ENCODE results near the gene OR51M1. TPM values are rescaled to one million over a fixed set of nuclear protein-coding genes. Genes with fewer than 3 reads are reported as not detected.

The OR51M1 gene
- total RNA-seq, 1 experiment from 2014 or later = not detected

GRCh38 chr11:5368502-5369043 is 15.0 kb upstream of the OR51M1 start:
- DNase-seq (ENCODE audit: low read depth, low spot score) = no peak
- in situ Hi-C loops (cut with HindIII; ENCODE audit: low pct_unique_long_range_greater_than_20kb, low sequenced_read_pairs) = no loop called here

DNA sequence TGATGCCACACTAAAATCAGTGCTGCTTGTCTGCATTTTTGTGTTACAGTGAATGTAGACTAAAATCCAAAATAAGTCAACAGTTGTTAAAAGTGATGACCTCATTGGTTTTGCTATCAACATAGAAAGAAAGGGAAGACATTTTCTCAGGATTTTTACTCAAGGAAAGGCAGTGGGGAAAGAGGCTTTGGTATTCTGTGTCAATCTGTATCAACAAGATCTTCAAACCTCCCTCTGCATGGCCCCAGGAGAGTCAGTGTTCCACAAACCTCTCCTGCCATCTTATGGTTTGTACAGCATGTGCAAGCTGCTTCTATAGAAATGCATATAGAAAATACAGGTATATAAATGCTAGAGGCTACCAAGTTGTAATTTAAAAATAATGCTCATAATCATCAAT is 13.8 kb upstream of the OR51M1 start:
- in situ Hi-C loops (cut with HindIII; ENCODE audit: low pct_unique_long_range_greater_than_20kb, low sequenced_read_pairs) = no loop called here
- DNase-seq (ENCODE audit: low read depth, low spot score) = peak; percentile 31

DNA sequence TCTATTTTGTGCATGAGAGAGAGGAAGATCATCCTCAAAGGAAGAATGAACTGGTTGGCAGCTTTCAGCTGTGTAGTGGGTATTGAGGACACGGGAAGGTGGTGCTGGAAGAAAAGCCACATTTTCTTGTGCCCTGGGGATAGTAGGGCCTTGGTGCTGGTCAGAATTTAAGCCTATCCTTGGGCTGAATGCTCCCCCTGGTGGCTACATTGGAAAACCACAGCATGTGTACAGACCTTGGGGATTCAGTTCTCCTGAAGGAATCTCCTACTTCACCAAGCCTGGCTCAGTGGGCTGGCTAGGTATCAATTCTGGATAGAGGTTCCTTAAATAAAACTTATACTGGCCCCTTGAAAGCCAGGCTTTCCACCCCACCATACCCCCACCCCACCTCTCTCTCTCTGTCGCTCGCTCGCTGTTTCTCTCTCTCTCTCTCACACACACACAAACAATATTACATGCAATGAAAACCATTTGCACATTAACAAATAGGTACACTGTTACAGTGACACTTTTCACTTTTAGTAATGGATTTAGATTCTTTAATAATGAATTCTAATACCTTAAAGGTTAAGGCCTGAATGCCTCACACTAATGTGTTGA is 2.8 kb upstream of the OR51M1 start:
- DNase-seq (ENCODE audit: low read depth, low spot score) = peak; percentile 85
- in situ Hi-C loops (cut with HindIII; ENCODE audit: low pct_unique_long_range_greater_than_20kb, low sequenced_read_pairs) = no loop called here

- no peak for DNase-seq (ENCODE audit: low read depth, low spot score)
- in situ Hi-C loops (cut with HindIII; ENCODE audit: low pct_unique_long_range_greater_than_20kb, low sequenced_read_pairs) = no loop called here
These were observed 723 bp downstream of the OR51M1 start for GRCh38 chr11:5384335-5384734.

DNA sequence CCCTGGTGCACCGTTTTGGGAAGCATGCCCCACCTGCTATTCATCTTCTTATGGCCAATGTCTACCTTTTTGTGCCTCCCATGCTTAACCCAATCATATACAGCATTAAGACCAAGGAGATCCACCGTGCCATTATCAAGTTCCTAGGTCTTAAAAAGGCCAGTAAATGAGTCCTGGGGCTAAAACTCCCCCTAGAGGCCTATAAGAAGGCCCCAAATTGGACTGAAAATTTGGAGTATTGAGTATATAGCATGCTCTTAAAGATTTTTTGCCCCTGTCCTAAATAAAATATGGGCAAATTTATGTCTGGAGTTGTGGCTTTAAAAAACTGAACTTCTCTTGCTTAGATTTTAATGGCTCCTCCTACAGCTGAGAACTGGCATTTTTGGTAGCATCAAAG is 6.6 kb downstream of the OR51M1 start:
- in situ Hi-C loops (cut with HindIII; ENCODE audit: low pct_unique_long_range_greater_than_20kb, low sequenced_read_pairs) = no loop called here
- DNase-seq (ENCODE audit: low read depth, low spot score) = no peak

GRCh38 chr11:5394091-5394490 is 10.5 kb downstream of the OR51M1 start:
- in situ Hi-C loops (cut with HindIII; ENCODE audit: low pct_unique_long_range_greater_than_20kb, low sequenced_read_pairs) = no loop called here
- no peak for DNase-seq (ENCODE audit: low read depth, low spot score)

GRCh38 chr11:5398936-5399335 is 15.3 kb downstream of the OR51M1 start:
- in situ Hi-C loops (cut with HindIII; ENCODE audit: low pct_unique_long_range_greater_than_20kb, low sequenced_read_pairs) = no loop called here
- no peak for DNase-seq (ENCODE audit: low read depth, low spot score)

DNA sequence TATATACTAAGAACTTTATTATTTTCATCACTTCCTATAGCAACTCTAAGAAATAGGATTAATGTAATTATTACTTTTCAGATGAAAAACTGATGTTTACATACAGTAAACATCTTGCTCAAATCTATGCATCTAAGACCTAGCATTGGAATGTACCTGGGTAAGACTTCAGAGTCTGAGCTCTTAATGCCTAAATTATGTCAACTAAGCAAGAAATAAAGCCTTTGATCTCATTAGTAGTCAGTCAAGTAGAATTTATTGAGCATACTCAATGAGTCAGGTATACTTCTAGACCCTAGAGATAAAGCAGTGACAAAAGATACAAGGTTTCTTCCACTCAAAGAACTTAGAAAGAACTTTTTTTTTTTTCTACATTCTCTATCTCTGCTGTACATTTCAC is 21.6 kb downstream of the OR51M1 start:
- in situ Hi-C loops (cut with HindIII; ENCODE audit: low pct_unique_long_range_greater_than_20kb, low sequenced_read_pairs) = no loop called here
- no peak for DNase-seq (ENCODE audit: low read depth, low spot score)

DNA sequence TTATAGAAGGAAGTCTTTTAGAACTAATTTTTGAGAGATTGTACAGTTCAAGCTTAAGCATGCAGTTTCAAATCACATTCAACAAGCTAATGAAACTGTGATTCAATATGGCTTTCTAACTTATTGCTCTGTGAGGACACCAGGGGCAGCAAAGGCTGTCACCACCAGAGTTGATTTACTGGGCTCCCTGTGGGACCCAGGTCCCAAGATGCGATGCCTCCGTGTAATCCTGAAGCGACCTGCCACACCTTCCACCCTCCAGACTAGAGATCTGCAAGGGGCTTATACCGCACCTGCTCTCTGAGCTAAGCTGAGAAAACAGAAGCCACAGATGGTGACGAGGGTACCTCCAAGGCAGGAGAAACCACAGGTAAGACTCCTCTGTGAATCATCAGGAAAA is 37.4 kb downstream of the OR51M1 start:
- in situ Hi-C loops (cut with HindIII; ENCODE audit: low pct_unique_long_range_greater_than_20kb, low sequenced_read_pairs) = no loop called here
- DNase-seq (ENCODE audit: low read depth, low spot score) = no peak

GRCh38 chr11:5421811-5422210 is 38.2 kb downstream of the OR51M1 start, which contains the start of gene OR51Q1:
Gene OR51Q1 (plus strand): TSS chr11:5422111. CDS start chr11:5422201, 90 bp downstream.
- DNase-seq (ENCODE audit: low read depth, low spot score) = no peak
- in situ Hi-C loops (cut with HindIII; ENCODE audit: low pct_unique_long_range_greater_than_20kb, low sequenced_read_pairs) = no loop called here

DNA sequence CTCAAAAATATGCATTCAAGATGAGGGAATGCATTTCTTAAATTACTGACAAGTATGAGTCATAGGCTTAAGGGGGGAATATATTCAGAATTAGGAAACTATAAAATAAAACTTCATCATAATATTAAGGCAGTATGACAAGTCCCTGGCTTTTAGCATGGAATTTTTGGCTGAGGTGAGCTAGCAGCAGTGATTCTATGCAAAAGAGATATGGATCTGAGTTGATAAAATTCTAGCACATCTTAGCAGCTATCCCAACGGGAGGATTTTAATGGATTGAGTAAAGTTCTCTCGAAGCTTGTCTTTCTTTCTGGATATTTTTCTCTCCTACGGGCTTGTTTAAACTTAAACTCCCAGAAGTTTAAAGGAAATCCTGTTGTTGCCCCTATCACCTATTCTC is 39.5 kb downstream of the OR51M1 start:
- in situ Hi-C loops (cut with HindIII; ENCODE audit: low pct_unique_long_range_greater_than_20kb, low sequenced_read_pairs) = no loop called here
- no peak for DNase-seq (ENCODE audit: low read depth, low spot score)

- no peak for DNase-seq (ENCODE audit: low read depth, low spot score)
- in situ Hi-C loops (cut with HindIII; ENCODE audit: low pct_unique_long_range_greater_than_20kb, low sequenced_read_pairs) = no loop called here
These were observed 57.8 kb downstream of the OR51M1 start, which contains the start of gene OR51I1 for GRCh38 chr11:5441414-5441813. Gene OR51I1 (minus strand): TSS chr11:5441514. CDS start chr11:5441514, 0 bp downstream.

Small RNA genes lying within 50 kb of the gene (small RNA-seq; reads per million reads assigned to genes)
- 0 reads per million in 2 experiments for gene AC104389.3

Other genes with a start within 250 kb of the OR51M1 start
- not detected in 2 replicates for gene OR52A5, start 245.5 kb upstream of the OR51M1 start, total RNA-seq (2014; rRNA removed; shearing (Covaris generic))
- 0.05 TPM in 1 of 2 replicates, not detected in the other for gene OR52A1, start 229.1 kb upstream of the OR51M1 start, total RNA-seq (2014; rRNA removed; shearing (Covaris generic))
- gene OR51V1, start 183.1 kb upstream of the OR51M1 start, total RNA-seq (2014; rRNA removed; shearing (Covaris generic)) = not detected in 2 replicates
- not detected in 2 replicates for gene HBB, start 156.7 kb upstream of the OR51M1 start, total RNA-seq (2014; rRNA removed; shearing (Covaris generic))
- gene HBD, start 149.3 kb upstream of the OR51M1 start, total RNA-seq (2014; rRNA removed; shearing (Covaris generic)) = not detected in 2 replicates
- not detected in 2 replicates for gene HBG1, start 134.0 kb upstream of the OR51M1 start, total RNA-seq (2014; rRNA removed; shearing (Covaris generic))
- 1.4 and 4.4 TPM in 2 replicates for gene HBG2, start 129.0 kb upstream of the OR51M1 start, total RNA-seq (2014; rRNA removed; shearing (Covaris generic))
- 21.8 and 22.2 TPM in 2 replicates for gene HBE1, start 113.9 kb upstream of the OR51M1 start, total RNA-seq (2014; rRNA removed; shearing (Covaris generic))
- gene OR51B4, start 81.9 kb upstream of the OR51M1 start, total RNA-seq (2014; rRNA removed; shearing (Covaris generic)) = 9.0 and 10.7 TPM in 2 replicates
- 0.53 and 0.83 TPM in 2 replicates for gene OR51B2, start 59.5 kb upstream of the OR51M1 start, total RNA-seq (2014; rRNA removed; shearing (Covaris generic))
- gene OR51B5, start 40.3 kb upstream of the OR51M1 start, total RNA-seq (2014; rRNA removed; shearing (Covaris generic)) = 15.1 and 15.8 TPM in 2 replicates
- not detected in 2 replicates for gene OR51B6, start 32.3 kb upstream of the OR51M1 start, total RNA-seq (2014; rRNA removed; shearing (Covaris generic))
- gene OR51Q1, start 38.3 kb downstream of the OR51M1 start, total RNA-seq (2014; rRNA removed; shearing (Covaris generic)) = not detected in 2 replicates
- gene OR51I1, start 57.7 kb downstream of the OR51M1 start, total RNA-seq (2014; rRNA removed; shearing (Covaris generic)) = 0.63 TPM in 1 of 2 replicates, not detected in the other
- not detected in 2 replicates for gene OR51I2, start 65.5 kb downstream of the OR51M1 start, total RNA-seq (2014; rRNA removed; shearing (Covaris generic))
- not detected in 2 replicates for gene OR52D1, start 104.9 kb downstream of the OR51M1 start, total RNA-seq (2014; rRNA removed; shearing (Covaris generic))
- gene UBQLN3, start 126.1 kb downstream of the OR51M1 start, total RNA-seq (2014; rRNA removed; shearing (Covaris generic)) = not detected in 2 replicates
- gene UBQLNL, start 132.9 kb downstream of the OR51M1 start, total RNA-seq (2014; rRNA removed; shearing (Covaris generic)) = not detected in 2 replicates
- not detected in 2 replicates for gene OR52H1, start 164.7 kb downstream of the OR51M1 start, total RNA-seq (2014; rRNA removed; shearing (Covaris generic))
- gene OR52B6, start 197.1 kb downstream of the OR51M1 start, total RNA-seq (2014; rRNA removed; shearing (Covaris generic)) = not detected in 2 replicates
- gene TRIM6, start 212.8 kb downstream of the OR51M1 start, total RNA-seq (2014; rRNA removed; shearing (Covaris generic)) = 9.8 and 11.6 TPM in 2 replicates
- 13.2 and 13.3 TPM in 2 replicates for gene TRIM34, start 241.2 kb downstream of the OR51M1 start, total RNA-seq (2014; rRNA removed; shearing (Covaris generic))

Data from SK-MEL-5 (cell line).